ENCODE data around the gene CEACAM1.

GRCh38 chr19:42471554-42472249 is 56.6 kb downstream of the CEACAM1 start:
- no peak for TF ChIP-seq CTCF (IDR thresholded peaks at IDR 0.05)
- TF ChIP-seq POLR2A (IDR thresholded peaks at IDR 0.05) = no peak
